ENCODE results near the gene MCHR1. TPM values are rescaled to one million over a fixed set of nuclear protein-coding genes. Genes with fewer than 3 reads are reported as not detected.
A peak's percentile ranks its signal among the peaks of the same experiment; 100 is the strongest.

Gene MCHR1
- total and polyA plus RNA-seq, 2 of the 13 experiments (the other 11 are each of a cell fraction or from before 2014, with no cell fraction given): 0.40 to 0.83 TPM

DNA sequence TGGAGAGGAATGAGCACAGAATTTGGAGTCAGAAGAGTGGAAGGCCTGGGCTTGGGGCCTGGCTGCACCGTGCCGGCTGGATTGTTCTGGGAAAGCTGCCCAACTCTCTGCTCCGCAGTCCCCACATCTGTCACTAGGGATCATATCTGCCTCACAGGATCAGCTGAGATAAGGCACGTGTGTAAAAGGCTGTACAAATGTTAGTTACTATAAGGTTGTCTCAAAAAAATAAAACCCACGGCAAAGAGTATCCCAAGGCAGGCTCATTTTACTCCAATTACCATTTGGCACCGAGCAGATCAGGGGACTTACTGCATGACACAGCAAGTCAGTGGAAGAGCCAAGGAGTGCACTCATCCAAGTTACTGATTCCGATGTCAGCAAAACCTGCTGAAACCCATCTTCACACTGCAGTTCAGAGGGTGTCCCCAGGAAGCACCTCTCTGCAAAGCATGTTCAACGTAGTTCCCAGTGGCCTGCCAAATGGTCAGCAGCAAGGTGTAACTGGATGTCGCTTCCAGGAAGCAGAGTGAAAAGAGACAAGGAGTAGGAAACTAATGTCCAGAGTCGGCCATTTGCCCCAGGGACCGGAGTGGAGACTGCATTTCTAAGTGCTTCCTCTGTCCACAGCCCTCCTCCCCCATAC is 24.6 kb upstream of the MCHR1 start (continued):
- TF ChIP-seq CTCF (CRISPR knock-in tag; IDR thresholded peaks at IDR 0.05) (peak; percentile 44; the same call in 1 of the 2 replicates), WIZ (CRISPR knock-in tag; IDR thresholded peaks at IDR 0.05) (no peak), MTF2 (CRISPR knock-in tag; IDR thresholded peaks at IDR 0.05; ENCODE audit: borderline replicate concordance) (no peak), ZNF337 (CRISPR knock-in tag; IDR thresholded peaks at IDR 0.05; ENCODE audit: borderline replicate concordance, low read depth) (no peak), HNRNPH1 (optimal IDR thresholded peaks at IDR 0.05; ENCODE audit: low read depth, low read length) (no peak), NCOA5 (CRISPR knock-in tag; IDR thresholded peaks at IDR 0.05) (no peak), NFIC (IDR thresholded peaks at IDR 0.05; ENCODE audit: low read length) (no peak), NPAS2 (CRISPR knock-in tag; IDR thresholded peaks at IDR 0.05; ENCODE audit: borderline replicate concordance) (no peak), KLF16 (CRISPR knock-in tag; IDR thresholded peaks at IDR 0.05) (no peak), POGZ (CRISPR knock-in tag; IDR thresholded peaks at IDR 0.05) (no peak), PRPF4 (IDR thresholded peaks at IDR 0.05; ENCODE audit: low read depth, low read length, poor library complexity, severe bottlenecking) (no peak), STAG1 (CRISPR knock-in tag; IDR thresholded peaks at IDR 0.05) (peak; percentile 47), ZNF800 (CRISPR knock-in tag; IDR thresholded peaks at IDR 0.05) (no peak), DR1 (CRISPR knock-in tag; IDR thresholded peaks at IDR 0.05) (no peak), ZNF839 (CRISPR knock-in tag; IDR thresholded peaks at IDR 0.05; ENCODE audit: borderline replicate concordance) (no peak)
- TF ChIP-seq, protein P1, sequence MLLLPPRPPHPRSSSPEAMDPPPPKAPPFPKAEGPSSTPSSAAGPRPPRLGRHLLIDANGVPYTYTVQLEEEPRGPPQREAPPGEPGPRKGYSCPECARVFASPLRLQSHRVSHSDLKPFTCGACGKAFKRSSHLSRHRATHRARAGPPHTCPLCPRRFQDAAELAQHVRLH (CRISPR knock-in tag; IDR thresholded peaks at IDR 0.05; ENCODE audit: borderline replicate concordance, low read depth): no peak
- TF ChIP-seq, protein P2, sequence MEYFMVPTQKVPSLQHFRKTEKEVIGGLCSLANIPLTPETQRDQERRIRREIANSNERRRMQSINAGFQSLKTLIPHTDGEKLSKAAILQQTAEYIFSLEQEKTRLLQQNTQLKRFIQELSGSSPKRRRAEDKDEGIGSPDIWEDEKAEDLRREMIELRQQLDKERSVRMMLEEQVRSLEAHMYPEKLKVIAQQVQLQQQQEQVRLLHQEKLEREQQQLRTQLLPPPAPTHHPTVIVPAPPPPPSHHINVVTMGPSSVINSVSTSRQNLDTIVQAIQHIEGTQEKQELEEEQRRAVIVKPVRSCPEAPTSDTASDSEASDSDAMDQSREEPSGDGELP (IDR thresholded peaks at IDR 0.05; ENCODE audit: borderline replicate concordance, low read depth): peak; percentile 74; the same call in 1 of the 2 replicates
- TF ChIP-seq, protein P3, sequence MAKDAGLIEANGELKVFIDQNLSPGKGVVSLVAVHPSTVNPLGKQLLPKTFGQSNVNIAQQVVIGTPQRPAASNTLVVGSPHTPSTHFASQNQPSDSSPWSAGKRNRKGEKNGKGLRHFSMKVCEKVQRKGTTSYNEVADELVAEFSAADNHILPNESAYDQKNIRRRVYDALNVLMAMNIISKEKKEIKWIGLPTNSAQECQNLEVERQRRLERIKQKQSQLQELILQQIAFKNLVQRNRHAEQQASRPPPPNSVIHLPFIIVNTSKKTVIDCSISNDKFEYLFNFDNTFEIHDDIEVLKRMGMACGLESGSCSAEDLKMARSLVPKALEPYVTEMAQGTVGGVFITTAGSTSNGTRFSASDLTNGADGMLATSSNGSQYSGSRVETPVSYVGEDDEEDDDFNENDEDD (CRISPR knock-in tag; IDR thresholded peaks at IDR 0.05; ENCODE audit: borderline replicate concordance): no peak
- TF ChIP-seq, protein P4, sequence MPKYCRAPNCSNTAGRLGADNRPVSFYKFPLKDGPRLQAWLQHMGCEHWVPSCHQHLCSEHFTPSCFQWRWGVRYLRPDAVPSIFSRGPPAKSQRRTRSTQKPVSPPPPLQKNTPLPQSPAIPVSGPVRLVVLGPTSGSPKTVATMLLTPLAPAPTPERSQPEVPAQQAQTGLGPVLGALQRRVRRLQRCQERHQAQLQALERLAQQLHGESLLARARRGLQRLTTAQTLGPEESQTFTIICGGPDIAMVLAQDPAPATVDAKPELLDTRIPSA (CRISPR knock-in tag; IDR thresholded peaks at IDR 0.05; ENCODE audit: borderline replicate concordance): no peak

Data from HepG2 (cell line).